Measurements from ENCODE around the gene OR13H1.

- TF ChIP-seq POLR2A (IDR thresholded peaks at IDR 0.05) (no peak), CTCF (IDR thresholded peaks at IDR 0.05) (no peak), POLR2AphosphoS5 (IDR thresholded peaks at IDR 0.05) (no peak), EP300 (IDR thresholded peaks at IDR 0.05; ENCODE audit: low read depth) (no peak)
These were observed 5.1 kb downstream of the OR13H1 start for GRCh38 chrX:131549011-131549410.
